OCI-LY7 (cell line): ENCODE data around the gene TDRD9. TPM values are rescaled to one million over a fixed set of nuclear protein-coding genes. Genes with fewer than 3 reads are reported as not detected.

Experiments used
- BruUV-seq: library from RNA; stranded (reverse); fragments of 400-500 nt; replicated peaks from 2 replicates; lab custom pipeline; 2021; lab: Mats Ljungman, UMichigan
- CTCF ChIA-PET: fragments of 300-600 bp; sonication (Branson Sonifier 250); formaldehyde crosslinking; loops from one replicate; lab custom pipeline; 2022; ENCODE audit warnings: antibody characterized with exemption; ENCODE audit not compliant: unreplicated experiment; lab: Charles Lee
- POLR2A ChIA-PET: fragments of 300-600 bp; sonication (Branson Sonifier 250); formaldehyde crosslinking; loops from one replicate; lab custom pipeline; 2022; ENCODE audit warnings: antibody characterized with exemption; lab: Charles Lee
- DNase-seq: peaks from one replicate; pipeline ENCODE4 v3.0.0-alpha.2; 2015; ENCODE audit warnings: low spot score
- H2AFZ ChIP-seq: fragments of 200-600 bp; sonication (generic), shearing (Covaris generic); 2 replicates; pipeline ENCODE4 v1.6.1; 2014; ENCODE audit warnings: mild to moderate bottlenecking, antibody characterized with exemption, low read length, moderate library complexity
- H3K27ac ChIP-seq: fragments of 200-600 bp; sonication (generic); 2 replicates; pipeline ENCODE4 v1.5.1; 2014; ENCODE audit warnings: mixed run types, low read depth, mild to moderate bottlenecking, moderate library complexity, low read length, inconsistent platforms; ENCODE audit not compliant: poor library complexity, severe bottlenecking
- H3K36me3 ChIP-seq: fragments of 200-600 bp; sonication (generic); 2 replicates; pipeline ENCODE4 v1.6.1; 2014; ENCODE audit warnings: mild to moderate bottlenecking, antibody characterized with exemption, low read length, moderate library complexity, mixed read lengths; ENCODE audit not compliant: insufficient read depth
- H3K4me1 ChIP-seq: fragments of 200-600 bp; sonication (generic); 2 replicates; pipeline ENCODE4 v1.5.1; 2014; ENCODE audit warnings: mild to moderate bottlenecking, low read length; ENCODE audit not compliant: insufficient read depth, poor library complexity, severe bottlenecking
- H3K4me2 ChIP-seq: fragments of 200-600 bp; sonication (generic); 2 replicates; pipeline ENCODE4 v1.6.1; 2014; ENCODE audit warnings: mild to moderate bottlenecking, low read length
- H3K4me3 ChIP-seq: fragments of 200-600 bp; sonication (generic); 2 replicates; pipeline ENCODE4 v1.5.1; 2014; ENCODE audit warnings: mild to moderate bottlenecking, low read depth, low read length; ENCODE audit not compliant: poor library complexity, severe bottlenecking
- H3K79me2 ChIP-seq: fragments of 200-600 bp; sonication (generic); 2 replicates; pipeline ENCODE4 v1.6.1; 2016; ENCODE audit warnings: low read depth, mild to moderate bottlenecking, low read length, moderate library complexity, mixed read lengths; ENCODE audit not compliant: insufficient read depth
- H3K9me2 ChIP-seq: fragments of 200-600 bp; sonication (generic); 2 replicates; pipeline ENCODE4 v1.6.1; 2016; ENCODE audit warnings: mild to moderate bottlenecking, low read length, mixed read lengths; ENCODE audit not compliant: insufficient read depth
- H3K9me3 ChIP-seq: fragments of 200-600 bp; sonication (generic); 2 replicates; pipeline ENCODE4 v1.6.1; 2014; ENCODE audit warnings: mild to moderate bottlenecking, mixed run types, low read length, mixed read lengths
- H4K20me1 ChIP-seq: fragments of 200-600 bp; sonication (generic); 2 replicates; pipeline ENCODE4 v1.6.1; 2014; ENCODE audit warnings: mild to moderate bottlenecking, antibody characterized with exemption, low read length, moderate library complexity, mixed read lengths; ENCODE audit not compliant: insufficient read depth
- CTCF ChIP-seq: fragments of 200-600 bp; sonication (generic); conservative IDR thresholded peaks from 2 replicates; pipeline ENCODE4 v1.5.1; 2014; ENCODE audit warnings: mild to moderate bottlenecking, antibody characterized with exemption, low read length, moderate library complexity, mixed read lengths
- EZH2phosphoT487 ChIP-seq: fragments of 200-600 bp; sonication (generic); IDR thresholded peaks from 2 replicates; pipeline ENCODE4 v1.6.1; 2018; ENCODE audit warnings: low read depth, borderline replicate concordance, mild to moderate bottlenecking, mixed run types, antibody characterized with exemption, low read length, moderate library complexity, mixed read lengths
- intact Hi-C: fragments of 100-400 bp; cut with micrococcal nuclease; formaldehyde crosslinking; loops from one replicate; pipeline ENCODE4 v1.10.0; 2022; ENCODE audit not compliant: unreplicated experiment
- total RNA-seq, 2 experiments: library from RNA; depleted of rRNA in 1 of 2; stranded (reverse); fragments of >200 nt in 1 of 2; shearing (Covaris generic) in 1 of 2; gene quantifications; 2 replicates each; pipeline ENCODE4 v1.2.3, GENCODE V29; 2014 to 2022

The TDRD9 gene
- total RNA-seq, 2 experiments from 2014 or later, result not detected

GRCh38 chr14:103941462-103941861, 13.2 kb downstream of the TDRD9 start:
- Histone ChIP-seq H3K27ac (no peak overlapping the region), H4K20me1 (no peaks in the 10 kb centered on the region), H3K9me2 (no peaks in the 10 kb centered on the region), H2AFZ (no peak overlapping the region), H3K4me2 (no peak overlapping the region), H3K36me3 (no peaks in the 10 kb centered on the region), H3K4me3 (no peak overlapping the region), H3K79me2 (no peaks in the 10 kb centered on the region), H3K4me1 (no peaks in the 10 kb centered on the region), H3K9me3 (no peaks in the 10 kb centered on the region)
- CTCF ChIA-PET, result no interaction called here
- no peak for TF ChIP-seq EZH2phosphoT487
- TF ChIP-seq CTCF, result no peak
- POLR2A ChIA-PET, result interaction anchor here (0.6 kb wide), 2 partner anchors 48 to 358 kb away, joined by 3 to 5 read pairs; no protein-coding TSS in a partner anchor
- no peak for DNase-seq
- BruUV-seq, result no TSS peak
- intact Hi-C loops, result no loop called here

- Histone ChIP-seq H3K4me1 (no peaks in the 10 kb centered on the region), H3K4me2 (no peak within 1 kb of the TSS), H4K20me1 (no peaks in the 10 kb centered on the region), H3K27ac (no peak within 1 kb of the TSS), H3K36me3 (no peaks in the 10 kb centered on the region), H2AFZ (no peak within 1 kb of the TSS), H3K4me3 (no peak within 1 kb of the TSS), H3K9me2 (no peaks in the 10 kb centered on the region), H3K79me2 (no peaks in the 10 kb centered on the region), H3K9me3 (peaks cover 7% of the 10 kb centered on the region; the same call in 1 of the 2 replicates)
- no peak for DNase-seq
- ChIA-PET POLR2A (interaction anchor here (0.6 kb wide), 2 partner anchors 49 to 359 kb away, joined by 3 to 5 read pairs; no protein-coding TSS in a partner anchor), CTCF (no interaction called here)
- BruUV-seq, result no TSS peak
- no peak for TF ChIP-seq EZH2phosphoT487
- TF ChIP-seq CTCF, result no peak
- intact Hi-C loops, result no loop called here
Observed at GRCh38 chr14:103941973-103942736, 13.9 kb downstream of the TDRD9 start, which contains the start of gene RD3L. TSS of gene RD3L (minus strand) at chr14:103942529. CDS start at chr14:103941695, 834 bp downstream.

GRCh38 chr14:103943673-103944072, 15.4 kb downstream of the TDRD9 start:
- Histone ChIP-seq H3K9me2 (no peaks in the 10 kb centered on the region), H3K79me2 (no peaks in the 10 kb centered on the region), H3K4me1 (no peaks in the 10 kb centered on the region), H3K4me2 (no peak overlapping the region), H3K4me3 (no peak overlapping the region), H3K9me3 (peaks cover 9% of the 10 kb centered on the region; the same call in 1 of the 2 replicates), H2AFZ (no peak overlapping the region), H3K36me3 (no peaks in the 10 kb centered on the region), H4K20me1 (no peaks in the 10 kb centered on the region), H3K27ac (no peak overlapping the region)
- POLR2A ChIA-PET, result no interaction called here
- TF ChIP-seq CTCF (no peak), EZH2phosphoT487 (no peak)
- BruUV-seq, result no TSS peak
- no peak for DNase-seq
- intact Hi-C loops, result no loop called here
- CTCF ChIA-PET, result no interaction called here
